K562 (cell line): ENCODE results near the gene TIFAB. TPM values are rescaled to one million over a fixed set of nuclear protein-coding genes. Genes with fewer than 3 reads are reported as not detected.

ENCODE experiments used
- BRD9 ChIP-seq: fragments of 450-650 bp; IDR thresholded peaks from 2 replicates; pipeline ENCODE4 v1.6.1; 2018; ENCODE audit warnings: low read depth; ENCODE audit not compliant: partially characterized antibody
- HES1 ChIP-seq: fragments of 450-650 bp; IDR thresholded peaks from 2 replicates; pipeline ENCODE4 v1.6.1; 2016; ENCODE audit warnings: low read depth, mild to moderate bottlenecking, moderate library complexity
- MAZ ChIP-seq, 2 experiments: fragments of 450-650 bp in 1 of 2; sonication (generic) in 1 of 2; formaldehyde crosslinking; IDR thresholded peaks in 1 of 2; conservative IDR thresholded peaks in 1 of 2; 2 replicates each; pipeline versions ENCODE4 v1.4.0 to v1.5.0; 2020; ENCODE audit warnings: mild to moderate bottlenecking in 1 of 2, missing genetic modification reagents in 1 of 2
- MED1 ChIP-seq: sonication (generic); formaldehyde crosslinking; IDR thresholded peaks from 2 replicates; pipeline ENCODE4 v1.8.1; 2023; ENCODE audit warnings: missing genetic modification reagents, borderline replicate concordance
- NCOR1 ChIP-seq: fragments of 450-650 bp; IDR thresholded peaks from 2 replicates; pipeline ENCODE4 v1.6.1; 2016; ENCODE audit warnings: mild to moderate bottlenecking, moderate library complexity
- PBX2 ChIP-seq, 2 experiments: IDR thresholded peaks in 1 of 2; conservative IDR thresholded peaks in 1 of 2; 2 replicates each; pipeline ENCODE4 v1.6.1; 2016; ENCODE audit warnings: low read depth in 2 of 2, mild to moderate bottlenecking in 1 of 2, missing compliant biosample characterization in 1 of 2, missing genetic modification characterization in 1 of 2, moderate library complexity in 1 of 2
- PKNOX1 ChIP-seq: fragments of 450-650 bp; IDR thresholded peaks from 2 replicates; pipeline ENCODE4 v1.6.1; 2016
- SRF ChIP-seq, 2 experiments: fragments of 250-450, 450-650 bp in 1 of 2; sonication (Bioruptor Pico) in 1 of 2; sonication (generic) in 1 of 2; formaldehyde crosslinking; IDR thresholded peaks; 2 replicates each; pipeline versions ENCODE4 v1.5.0 to v1.5.1; 2020 to 2022; ENCODE audit warnings: mild to moderate bottlenecking in 1 of 2, missing genetic modification reagents in 1 of 2
- TCF3 ChIP-seq: sonication (generic); formaldehyde crosslinking; IDR thresholded peaks from 2 replicates; pipeline ENCODE4 v1.4.0; 2020; ENCODE audit warnings: mild to moderate bottlenecking, missing genetic modification reagents
- ZFX ChIP-seq: sonication (generic); formaldehyde crosslinking; IDR thresholded peaks from 2 replicates; pipeline ENCODE4 v1.8.0; 2022; ENCODE audit warnings: mild to moderate bottlenecking, missing genetic modification reagents, moderate library complexity
- ZNF12 ChIP-seq: sonication (generic); formaldehyde crosslinking; IDR thresholded peaks from 2 replicates; pipeline ENCODE4 v1.4.0; 2020; ENCODE audit warnings: mild to moderate bottlenecking, missing genetic modification reagents
- ZNF280A ChIP-seq: fragments of 450-650 bp; IDR thresholded peaks from 2 replicates; pipeline ENCODE4 v1.6.1; 2018; ENCODE audit warnings: mild to moderate bottlenecking, low read depth; ENCODE audit not compliant: partially characterized antibody
- ZNF384 ChIP-seq: IDR thresholded peaks from 2 replicates; pipeline ENCODE4 v1.6.1; 2012; ENCODE audit warnings: low read depth, low read length, improper control_type of control experiment
- ZNF639 ChIP-seq, 2 experiments: fragments of 200-800 bp in 1 of 2; sonication (Bioruptor generic) in 1 of 2; sonication (generic) in 1 of 2; formaldehyde crosslinking in 1 of 2; IDR thresholded peaks in 1 of 2; conservative IDR thresholded peaks in 1 of 2; 2 replicates each; pipeline versions ENCODE4 v1.5.0 to v1.6.1; 2016 to 2020; ENCODE audit warnings: missing compliant biosample characterization in 1 of 2, missing genetic modification characterization in 1 of 2, missing genetic modification reagents in 1 of 2
- ZNF668 ChIP-seq: fragments of 250-450 bp; sonication (Bioruptor Pico); IDR thresholded peaks from 2 replicates; pipeline ENCODE4 v1.8.0; 2022; ENCODE audit warnings: mild to moderate bottlenecking, inconsistent platforms
- ZNF766 ChIP-seq: fragments of 200-800 bp; sonication (Bioruptor generic); conservative IDR thresholded peaks from 2 replicates; pipeline ENCODE4 v1.6.1; 2016; ENCODE audit warnings: missing genetic modification characterization, missing compliant biosample characterization
- polyA plus RNA-seq, 8 experiments: library from polyadenylated mRNA; depleted of rRNA in 4 of 8; stranded (reverse) in 5 of 8; unstranded in 3 of 8; fragments of >200 nt; fragmentation: Nextera tagmentation in 2 of 8; fragmentation: Illumina TruSeq in 1 of 8; extraction: Ambion mirVana in 2 of 8; extraction: Trizol in 1 of 8; gene quantifications; 2 replicates each; pipeline versions ENCODE4 v1.2.1 to v1.2.3, GENCODE V29; 2011 to 2014; ENCODE audit warnings: inconsistent platforms in 1 of 8, missing spikeins in 1 of 8
- total RNA-seq, 7 experiments: library from RNA; depleted of rRNA in 6 of 7; stranded (reverse); fragments of >200 nt in 6 of 7; fragmentation: Illumina TruSeq in 2 of 7; extraction: Trizol in 2 of 7; gene quantifications; 2 replicates each; pipeline versions ENCODE4 v1.2.1 to v1.2.3, GENCODE V29; 2011 to 2021; ENCODE audit warnings: low replicate concordance in 1 of 7

The TIFAB gene
- total and polyA plus RNA-seq, 9 of the 15 experiments (the other 6 are each of a cell fraction or from before 2014, with no cell fraction given): not detected

GRCh38 chr5:135491552-135492318, 39.6 kb upstream of the TIFAB start (continued):
- 0 out of 4 replicates have a peak, but pooled peaks of 1 of the 2 experiments have one; percentile 27 for TF ChIP-seq MAZ (CRISPR knock-in tag; conservative IDR thresholded peaks at IDR 0.05 in 1 of 2, IDR thresholded peaks at IDR 0.05 in 1 of 2)
- TF ChIP-seq NCOR1: peak; percentile 21; the same call in 1 of the 2 replicates
- TF ChIP-seq ZNF766: peak; percentile 67
- TF ChIP-seq ZNF668 (CRISPR knock-in tag): no peak
- TF ChIP-seq MED1: no peak
- no peak for TF ChIP-seq ZNF384
- TF ChIP-seq ZNF280A: no peak
- TF ChIP-seq PBX2 (CRISPR knock-in tag; IDR thresholded peaks at IDR 0.05; ENCODE audit: low read depth): no peak
- TF ChIP-seq PBX2 (tag; conservative IDR thresholded peaks at IDR 0.05; ENCODE audit: low read depth): 0 out of 2 replicates have a peak, but pooled peaks have one; percentile 26
- peak in 1 of 2 experiments; percentile 56; a peak in 2 of 4 replicates for TF ChIP-seq ZNF639 (CRISPR knock-in tag; conservative IDR thresholded peaks at IDR 0.05 in 1 of 2, IDR thresholded peaks at IDR 0.05 in 1 of 2)
- TF ChIP-seq SRF (CRISPR knock-in tag; IDR thresholded peaks at IDR 0.05): no peak
- TF ChIP-seq PKNOX1: peak; percentile 87
- peak; percentile 43; the same call in 1 of the 2 replicates for TF ChIP-seq TCF3 (CRISPR knock-in tag)
- peak; percentile 48; the same call in 1 of the 2 replicates for TF ChIP-seq HES1
- TF ChIP-seq ZNF12 (CRISPR knock-in tag): no peak
- TF ChIP-seq ZFX (CRISPR knock-in tag): 0 out of 2 replicates have a peak, but pooled peaks have one; percentile 26
- TF ChIP-seq BRD9: no peak
